ENCODE results near the gene COL17A1. TPM values are rescaled to one million over a fixed set of nuclear protein-coding genes. Genes with fewer than 3 reads are reported as not detected.

Gene COL17A1
- total RNA-seq, 1 donor from 2014 or later: 0.06 TPM

- DNase-seq (ENCODE audit: extremely low read depth, low read depth, low spot score): no peak
These were observed 31.2 kb downstream of the COL17A1 start for GRCh38 chr10:104054430-104054829.

GRCh38 chr10:104053201-104053600 lies 32.5 kb downstream of the COL17A1 start:
- no peak for DNase-seq (ENCODE audit: extremely low read depth, low read depth, low spot score)

DNA sequence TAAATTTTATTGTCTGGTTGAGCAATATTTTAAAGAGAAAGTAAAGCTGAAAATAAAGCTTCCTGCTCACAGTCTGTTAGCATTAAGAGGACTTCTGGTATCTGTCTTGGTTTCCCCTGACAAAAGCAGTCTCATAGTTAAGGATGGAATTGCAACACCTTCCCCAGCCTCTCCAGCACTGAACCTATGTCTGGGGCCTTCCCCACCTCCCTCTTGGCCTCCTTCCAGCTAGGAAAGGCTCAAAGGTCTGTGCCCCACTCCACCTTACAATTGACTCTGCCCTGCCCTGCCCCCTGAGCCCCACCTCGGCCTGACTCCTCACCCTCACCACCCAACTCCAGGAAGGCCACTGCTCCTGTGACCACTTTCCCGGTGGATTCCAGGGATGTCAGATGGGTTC lies 33.2 kb downstream of the COL17A1 start:
- no peak for DNase-seq (ENCODE audit: extremely low read depth, low read depth, low spot score)

GRCh38 chr10:104049504-104050250 lies 36.0 kb downstream of the COL17A1 start:
- peak; percentile 47 for DNase-seq (ENCODE audit: extremely low read depth, low read depth, low spot score)

- DNase-seq (ENCODE audit: extremely low read depth, low read depth, low spot score): no peak
These were observed 39.0 kb downstream of the COL17A1 start for GRCh38 chr10:104046651-104047050.

DNA sequence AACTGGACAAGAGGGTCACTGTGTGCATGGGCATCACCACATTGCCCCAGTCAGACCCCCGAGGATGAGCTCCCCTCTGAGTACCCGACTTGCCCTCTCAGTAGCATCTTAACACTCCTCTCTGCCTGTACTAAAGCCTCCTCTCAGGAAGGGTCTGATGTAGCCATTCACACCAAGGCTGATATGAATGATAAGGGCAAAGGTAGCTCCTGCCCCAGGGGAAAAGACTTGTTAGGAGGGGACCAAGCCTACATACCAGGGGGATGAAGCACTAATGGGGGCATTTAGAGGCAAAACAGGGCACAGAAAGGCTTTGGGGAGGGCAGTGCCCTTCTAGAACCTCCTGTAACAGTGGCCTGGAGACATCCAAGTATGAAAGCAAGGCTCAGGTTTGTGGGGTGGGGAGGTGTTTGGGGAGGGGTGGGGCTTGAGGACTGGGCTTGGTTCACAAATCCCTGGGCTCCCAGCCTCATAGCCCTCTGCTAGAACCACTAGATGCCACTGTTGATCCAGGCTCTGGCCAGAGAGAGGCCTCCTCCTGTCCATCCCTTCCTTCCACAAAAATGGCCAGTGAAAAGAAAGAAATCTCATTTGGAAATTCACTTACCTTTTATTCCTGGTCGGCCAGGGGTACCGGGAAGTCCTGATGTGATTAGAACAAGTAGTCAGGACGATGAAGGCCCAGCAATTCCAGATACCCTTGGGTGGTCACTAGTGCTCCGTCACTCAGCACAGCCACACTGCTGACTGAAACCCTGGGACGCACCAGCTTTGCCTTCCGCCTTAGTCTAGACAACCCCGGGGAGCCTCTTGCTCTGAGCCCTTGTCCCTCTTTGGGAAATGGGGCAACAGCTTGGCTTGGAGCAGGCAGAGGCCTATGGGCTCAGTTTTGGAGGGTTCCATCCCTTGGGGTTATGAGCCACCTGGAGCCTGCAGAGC lies 40.3 kb downstream of the COL17A1 start:
- DNase-seq (ENCODE audit: extremely low read depth, low read depth, low spot score): no peak

DNA sequence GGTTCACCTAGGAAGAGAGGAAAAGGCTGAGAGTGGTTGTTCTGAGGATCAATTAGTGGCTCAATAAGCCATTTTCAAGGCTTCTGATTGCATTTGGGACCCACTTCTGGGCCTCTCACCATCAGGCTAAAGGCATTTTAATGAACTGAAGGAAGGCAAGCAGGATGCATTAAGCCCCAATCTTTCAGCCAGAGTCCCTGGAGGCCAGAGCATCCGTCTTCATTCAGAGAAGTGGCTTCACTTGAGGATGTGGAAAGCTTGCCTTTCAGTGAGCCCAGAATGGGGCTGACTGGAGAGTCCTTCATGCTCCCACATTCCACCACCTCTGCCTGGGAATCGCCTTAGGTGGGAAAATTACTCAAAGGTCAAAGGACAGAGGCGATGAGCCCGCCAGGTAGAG lies 41.8 kb downstream of the COL17A1 start:
- no peak for DNase-seq (ENCODE audit: extremely low read depth, low read depth, low spot score)

GRCh38 chr10:104043185-104043830 lies 42.4 kb downstream of the COL17A1 start:
- DNase-seq (ENCODE audit: extremely low read depth, low read depth, low spot score): no peak

DNA sequence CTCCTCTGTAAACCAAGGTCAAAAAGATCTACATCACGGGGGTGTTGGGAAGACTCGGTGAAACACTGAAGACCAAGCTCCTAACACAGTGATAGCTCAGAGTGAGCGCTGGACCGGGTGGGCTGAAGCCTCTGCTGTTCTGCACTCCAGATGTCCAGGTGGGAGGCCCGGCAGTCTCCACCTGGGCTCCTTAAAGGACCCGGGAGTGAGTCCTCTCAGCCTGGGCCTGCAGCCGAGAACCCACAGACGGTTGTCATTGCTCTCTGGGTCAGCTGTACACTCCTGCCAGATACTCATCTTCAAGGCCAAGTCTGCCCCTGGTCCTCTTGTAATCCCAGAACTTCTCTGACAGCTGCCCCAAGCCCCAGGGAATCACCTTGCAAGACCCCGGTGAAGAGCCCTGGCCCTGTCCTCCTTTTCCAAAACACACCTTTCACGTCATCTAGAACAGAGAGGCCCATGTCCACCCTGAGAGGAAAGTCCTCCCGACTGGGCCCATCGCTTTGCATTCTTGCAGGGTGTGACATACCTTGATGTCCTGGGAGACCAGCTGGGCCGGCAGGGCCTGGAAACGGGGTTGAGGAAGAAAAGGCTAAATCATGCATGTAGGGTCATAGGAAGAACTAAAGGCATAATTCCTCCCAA lies 43.7 kb downstream of the COL17A1 start:
- no peak for DNase-seq (ENCODE audit: extremely low read depth, low read depth, low spot score)

GRCh38 chr10:104040862-104041789 lies 44.6 kb downstream of the COL17A1 start:
- no peak for DNase-seq (ENCODE audit: extremely low read depth, low read depth, low spot score)

DNA sequence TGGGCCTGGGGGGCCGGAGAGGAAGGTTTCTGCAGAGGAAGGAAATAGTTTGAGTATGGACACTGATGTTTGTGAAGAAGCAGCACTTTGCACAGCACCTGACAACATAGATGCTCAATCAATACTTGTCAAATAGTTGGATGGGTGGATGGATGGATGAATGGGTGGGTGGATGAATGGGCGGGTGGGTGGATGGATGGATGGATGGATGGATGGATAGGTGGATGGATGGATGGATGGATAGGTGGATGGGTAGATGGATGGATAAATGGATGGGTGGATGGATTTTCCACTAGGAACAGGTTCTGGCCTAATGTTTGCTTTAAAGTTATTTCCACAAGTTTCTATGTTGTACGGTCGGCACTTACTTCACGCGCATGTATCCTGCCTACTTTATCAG lies 45.3 kb downstream of the COL17A1 start:
- DNase-seq (ENCODE audit: extremely low read depth, low read depth, low spot score): no peak

DNA sequence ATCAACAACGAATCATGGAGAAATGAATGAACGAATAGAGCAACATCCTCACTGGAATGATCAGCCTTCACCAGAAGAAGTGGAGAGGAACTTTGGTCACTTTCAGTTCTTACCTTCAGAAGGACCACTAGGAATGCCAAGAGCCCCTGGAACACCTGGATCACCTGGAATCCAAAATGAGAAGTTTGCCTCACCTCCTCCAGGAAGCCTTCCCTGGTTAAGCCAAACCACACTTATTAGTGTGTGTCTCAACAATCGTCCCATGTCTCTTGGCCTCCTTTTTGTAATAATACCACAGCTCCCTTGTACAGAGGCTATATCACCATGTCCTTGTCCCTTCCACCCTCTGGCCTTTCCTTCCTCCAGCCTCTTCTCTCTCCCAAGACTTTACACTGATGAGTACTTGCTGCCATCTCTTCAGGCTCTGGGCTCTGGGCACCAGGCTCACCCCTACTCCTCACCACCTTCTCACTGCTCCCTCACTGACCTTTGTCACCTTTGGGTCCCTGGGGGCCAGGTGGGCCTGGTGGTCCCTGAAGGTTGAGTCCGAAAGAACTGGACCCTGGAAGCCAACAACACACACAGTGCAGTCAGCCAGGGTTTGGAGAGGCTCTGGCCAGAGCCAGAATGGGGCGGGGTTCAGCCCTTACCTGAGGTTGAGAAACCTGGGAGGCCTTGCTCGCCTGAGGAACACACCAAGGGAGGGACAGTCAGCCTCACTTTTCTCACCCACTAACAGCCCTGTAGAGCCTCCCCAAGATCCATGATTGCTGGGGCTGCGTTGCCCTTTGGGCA lies 46.5 kb downstream of the COL17A1 start:
- no peak for DNase-seq (ENCODE audit: extremely low read depth, low read depth, low spot score)

DNA sequence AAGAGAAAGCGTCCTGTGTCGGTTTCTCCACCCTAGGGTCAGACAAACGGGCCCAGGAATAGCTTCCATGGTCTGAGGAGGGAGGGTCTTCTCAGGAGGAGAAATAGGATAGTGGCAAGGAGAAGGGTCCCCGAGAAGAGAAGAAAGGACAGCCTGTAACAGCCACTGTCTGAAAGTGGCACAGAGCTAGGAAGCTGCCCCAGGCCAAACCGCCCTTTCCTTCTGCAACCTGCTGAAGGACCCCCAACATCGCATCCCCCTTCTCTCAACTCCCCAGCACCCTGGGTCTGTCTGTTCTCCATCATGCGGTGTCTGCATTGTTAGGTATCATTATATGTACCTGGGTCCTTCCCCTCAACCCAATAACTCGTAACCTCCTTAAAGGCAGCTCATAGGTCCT lies 47.1 kb downstream of the COL17A1 start:
- DNase-seq (ENCODE audit: extremely low read depth, low read depth, low spot score): no peak

DNA sequence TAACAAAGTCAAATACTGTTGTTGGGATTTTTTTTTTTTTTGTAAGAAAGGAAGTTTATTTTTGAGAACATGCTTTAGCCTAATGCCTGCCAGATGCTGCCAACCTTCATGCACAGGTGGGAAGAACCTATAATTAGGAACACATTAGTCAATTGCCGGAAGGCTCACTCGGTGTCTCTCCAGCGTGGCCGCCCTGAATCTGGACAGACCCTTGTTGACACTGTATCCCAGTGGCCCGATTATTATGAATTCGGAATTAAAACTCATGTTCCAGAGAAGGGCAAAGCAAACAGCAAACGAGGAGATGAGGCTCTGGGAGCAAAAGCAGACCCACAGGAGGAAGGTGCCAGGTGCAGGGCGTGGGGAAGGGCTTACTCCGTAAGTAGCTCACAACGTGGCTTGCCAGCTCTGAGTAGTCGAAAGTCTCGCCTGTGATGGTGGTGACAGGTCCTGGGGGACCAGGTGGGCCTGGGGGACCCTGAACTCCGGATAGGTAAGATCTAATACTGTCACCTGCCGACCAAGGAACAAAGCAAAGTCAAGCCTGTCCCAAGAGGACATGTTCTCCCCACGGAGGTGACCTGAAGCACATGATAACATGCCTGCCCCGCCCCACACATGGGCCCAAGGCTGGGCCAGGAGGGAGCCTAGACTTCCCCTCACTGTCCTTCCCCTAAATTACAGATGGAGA lies 48.3 kb downstream of the COL17A1 start:
- no peak for DNase-seq (ENCODE audit: extremely low read depth, low read depth, low spot score)

DNA sequence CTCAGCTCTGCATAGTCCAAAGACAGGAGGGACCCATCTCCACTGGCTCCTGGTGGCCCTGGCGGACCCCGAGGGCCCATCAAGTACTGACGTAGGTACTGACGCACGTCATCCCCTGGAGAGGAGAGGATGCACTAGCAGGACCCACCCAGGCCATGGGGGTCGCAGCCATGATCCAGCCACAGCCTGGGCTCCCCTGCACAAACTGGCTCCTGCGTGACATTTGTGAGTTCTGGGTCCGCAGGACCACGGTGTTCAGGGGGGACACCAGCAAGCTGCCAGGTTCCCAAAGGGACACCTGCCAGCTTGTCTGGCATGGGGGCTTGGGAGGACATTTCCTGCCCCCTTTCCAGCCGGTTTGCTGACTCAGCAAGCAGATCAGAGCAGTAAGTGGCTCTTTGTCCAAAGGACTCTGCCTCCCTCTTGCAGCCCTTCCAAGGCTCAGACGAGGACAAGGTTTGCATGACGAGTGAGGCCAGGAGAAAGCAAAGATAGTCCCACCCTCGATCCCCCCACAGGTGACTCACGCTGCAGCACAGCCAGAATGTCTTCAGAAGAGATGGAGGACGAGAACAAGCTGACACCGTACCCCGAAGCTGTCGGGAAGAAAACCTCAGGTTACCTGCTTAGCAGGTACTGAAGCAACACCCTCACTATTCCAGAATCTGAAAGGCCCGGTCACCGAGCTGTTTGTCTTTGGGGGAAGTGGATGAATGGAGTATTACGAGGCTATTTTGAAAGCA lies 49.0 kb downstream of the COL17A1 start:
- DNase-seq (ENCODE audit: extremely low read depth, low read depth, low spot score): no peak

- DNase-seq (ENCODE audit: extremely low read depth, low read depth, low spot score): no peak
These were observed 49.7 kb downstream of the COL17A1 start for GRCh38 chr10:104036069-104036384.

- no peak for DNase-seq (ENCODE audit: extremely low read depth, low read depth, low spot score)
These were observed 50.2 kb downstream of the COL17A1 start for GRCh38 chr10:104035194-104036068.

Data from glomerular endothelial cell (primary cell).